Measurements from ENCODE around the gene BPTF. TPM values are rescaled to one million over a fixed set of nuclear protein-coding genes. Genes with fewer than 3 reads are reported as not detected.
A peak's percentile ranks its signal among the peaks of the same experiment; 100 is the strongest.

Gene BPTF
- total and polyA plus RNA-seq, 2 of the 13 experiments (the other 11 are each of a cell fraction or from before 2014, with no cell fraction given), result 43.5 to 66.1 TPM

DNA sequence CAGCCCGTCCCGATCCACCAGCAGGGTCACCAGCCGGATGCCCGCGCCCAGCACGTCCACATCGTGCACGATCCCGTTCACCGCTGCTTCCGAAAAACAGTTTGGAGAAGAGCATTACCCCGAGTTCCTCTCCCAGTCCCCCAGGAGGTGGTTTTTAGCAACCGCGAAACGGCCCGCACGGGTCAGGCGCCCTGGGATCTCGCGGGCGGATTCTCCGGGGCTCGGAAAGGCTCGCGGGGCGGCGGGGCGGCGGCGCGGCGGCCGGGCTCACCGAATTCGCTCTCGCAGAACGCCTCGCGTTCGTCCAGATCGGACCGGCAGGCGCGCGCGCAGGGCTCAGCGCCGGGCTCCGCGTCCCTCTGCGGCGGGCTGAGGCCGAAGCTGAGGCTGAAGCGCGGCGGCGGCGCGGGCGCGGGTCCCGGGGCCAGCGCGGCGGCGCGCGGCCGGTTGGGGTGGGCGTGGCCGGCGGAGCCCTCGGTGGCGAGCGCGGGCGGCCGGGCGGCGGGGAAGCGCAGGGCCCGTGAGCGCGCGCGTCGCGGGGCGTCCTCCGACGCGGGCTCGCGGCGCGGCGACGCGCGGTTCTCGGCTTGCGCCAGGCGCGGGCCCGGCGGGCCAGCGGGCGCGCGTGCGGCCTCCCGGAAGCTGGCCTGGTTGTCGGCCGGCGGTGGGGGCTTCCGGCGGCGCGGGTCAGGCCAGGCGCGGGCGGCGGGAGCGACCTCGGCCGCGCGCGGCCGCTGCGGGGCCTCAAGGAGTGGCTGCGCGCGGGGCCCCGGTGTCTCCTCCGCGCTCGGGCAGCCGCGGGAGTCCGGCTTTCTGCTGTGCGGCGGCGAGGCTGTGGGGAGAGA is 168.1 kb downstream of the BPTF start (continued):
- TF ChIP-seq, protein P1, sequence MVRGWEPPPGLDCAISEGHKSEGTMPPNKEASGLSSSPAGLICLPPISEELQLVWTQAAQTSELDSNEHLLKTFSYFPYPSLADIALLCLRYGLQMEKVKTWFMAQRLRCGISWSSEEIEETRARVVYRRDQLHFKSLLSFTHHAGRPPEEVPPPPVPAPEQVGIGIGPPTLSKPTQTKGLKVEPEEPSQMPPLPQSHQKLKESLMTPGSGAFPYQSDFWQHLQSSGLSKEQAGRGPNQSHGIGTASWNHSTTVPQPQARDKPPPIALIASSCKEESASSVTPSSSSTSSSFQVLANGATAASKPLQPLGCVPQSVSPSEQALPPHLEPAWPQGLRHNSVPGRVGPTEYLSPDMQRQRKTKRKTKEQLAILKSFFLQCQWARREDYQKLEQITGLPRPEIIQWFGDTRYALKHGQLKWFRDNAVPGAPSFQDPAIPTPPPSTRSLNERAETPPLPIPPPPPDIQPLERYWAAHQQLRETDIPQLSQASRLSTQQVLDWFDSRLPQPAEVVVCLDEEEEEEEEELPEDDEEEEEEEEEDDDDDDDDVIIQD (CRISPR knock-in tag; IDR thresholded peaks at IDR 0.05; ENCODE audit: low read depth), result no peak
- TF ChIP-seq MTA1 (CRISPR knock-in tag; IDR thresholded peaks at IDR 0.05; ENCODE audit: borderline replicate concordance) (no peak; the same call in 1 of the 2 replicates), NR3C1 (CRISPR knock-in tag; IDR thresholded peaks at IDR 0.05) (0 out of 2 replicates have a peak, but pooled peaks have one; percentile 79), RNF2 (conservative IDR thresholded peaks at IDR 0.05; ENCODE audit: low read depth) (peak; percentile 97), ZNF335 (CRISPR knock-in tag; IDR thresholded peaks at IDR 0.05) (no peak), ERF (CRISPR knock-in tag; IDR thresholded peaks at IDR 0.05) (no peak), GZF1 (CRISPR knock-in tag; IDR thresholded peaks at IDR 0.05) (no peak), RBAK (CRISPR knock-in tag; IDR thresholded peaks at IDR 0.05) (no peak), ZMYM4 (CRISPR knock-in tag; IDR thresholded peaks at IDR 0.05) (peak; percentile 27; the same call in 1 of the 2 replicates), TCF7 (IDR thresholded peaks at IDR 0.05; ENCODE audit: low read depth) (no peak), ISX (CRISPR knock-in tag; conservative IDR thresholded peaks at IDR 0.05) (no peak), ONECUT2 (CRISPR knock-in tag; IDR thresholded peaks at IDR 0.05) (no peak), NCOA5 (CRISPR knock-in tag; IDR thresholded peaks at IDR 0.05) (no peak)
- TF ChIP-seq, protein P2, sequence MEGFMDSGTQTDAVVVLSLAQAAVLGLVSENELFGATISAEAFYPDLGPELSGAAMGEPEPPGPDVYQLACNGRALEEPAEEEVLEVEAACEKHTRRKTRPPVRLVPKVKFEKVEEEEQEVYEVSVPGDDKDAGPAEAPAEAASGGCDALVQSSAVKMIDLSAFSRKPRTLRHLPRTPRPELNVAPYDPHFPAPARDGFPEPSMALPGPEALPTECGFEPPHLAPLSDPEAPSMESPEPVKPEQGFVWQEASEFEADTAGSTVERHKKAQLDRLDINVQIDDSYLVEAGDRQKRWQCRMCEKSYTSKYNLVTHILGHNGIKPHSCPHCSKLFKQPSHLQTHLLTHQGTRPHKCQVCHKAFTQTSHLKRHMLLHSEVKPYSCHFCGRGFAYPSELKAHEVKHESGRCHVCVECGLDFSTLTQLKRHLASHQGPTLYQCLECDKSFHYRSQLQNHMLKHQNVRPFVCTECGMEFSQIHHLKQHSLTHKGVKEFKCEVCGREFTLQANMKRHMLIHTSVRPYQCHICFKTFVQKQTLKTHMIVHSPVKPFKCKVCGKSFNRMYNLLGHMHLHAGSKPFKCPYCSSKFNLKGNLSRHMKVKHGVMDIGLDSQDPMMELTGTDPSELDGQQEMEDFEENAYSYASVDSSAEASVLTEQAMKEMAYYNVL (CRISPR knock-in tag; IDR thresholded peaks at IDR 0.05; ENCODE audit: borderline replicate concordance), result 0 out of 2 replicates have a peak, but pooled peaks have one; percentile 31
- TF ChIP-seq, protein P3, sequence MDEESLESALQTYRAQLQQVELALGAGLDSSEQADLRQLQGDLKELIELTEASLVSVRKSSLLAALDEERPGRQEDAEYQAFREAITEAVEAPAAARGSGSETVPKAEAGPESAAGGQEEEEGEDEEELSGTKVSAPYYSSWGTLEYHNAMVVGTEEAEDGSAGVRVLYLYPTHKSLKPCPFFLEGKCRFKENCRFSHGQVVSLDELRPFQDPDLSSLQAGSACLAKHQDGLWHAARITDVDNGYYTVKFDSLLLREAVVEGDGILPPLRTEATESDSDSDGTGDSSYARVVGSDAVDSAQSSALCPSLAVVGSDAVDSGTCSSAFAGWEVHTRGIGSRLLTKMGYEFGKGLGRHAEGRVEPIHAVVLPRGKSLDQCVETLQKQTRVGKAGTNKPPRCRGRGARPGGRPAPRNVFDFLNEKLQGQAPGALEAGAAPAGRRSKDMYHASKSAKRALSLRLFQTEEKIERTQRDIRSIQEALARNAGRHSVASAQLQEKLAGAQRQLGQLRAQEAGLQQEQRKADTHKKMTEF (CRISPR knock-in tag; IDR thresholded peaks at IDR 0.05), result peak; percentile 72; the same call in 1 of the 2 replicates
- TF ChIP-seq, protein P4, sequence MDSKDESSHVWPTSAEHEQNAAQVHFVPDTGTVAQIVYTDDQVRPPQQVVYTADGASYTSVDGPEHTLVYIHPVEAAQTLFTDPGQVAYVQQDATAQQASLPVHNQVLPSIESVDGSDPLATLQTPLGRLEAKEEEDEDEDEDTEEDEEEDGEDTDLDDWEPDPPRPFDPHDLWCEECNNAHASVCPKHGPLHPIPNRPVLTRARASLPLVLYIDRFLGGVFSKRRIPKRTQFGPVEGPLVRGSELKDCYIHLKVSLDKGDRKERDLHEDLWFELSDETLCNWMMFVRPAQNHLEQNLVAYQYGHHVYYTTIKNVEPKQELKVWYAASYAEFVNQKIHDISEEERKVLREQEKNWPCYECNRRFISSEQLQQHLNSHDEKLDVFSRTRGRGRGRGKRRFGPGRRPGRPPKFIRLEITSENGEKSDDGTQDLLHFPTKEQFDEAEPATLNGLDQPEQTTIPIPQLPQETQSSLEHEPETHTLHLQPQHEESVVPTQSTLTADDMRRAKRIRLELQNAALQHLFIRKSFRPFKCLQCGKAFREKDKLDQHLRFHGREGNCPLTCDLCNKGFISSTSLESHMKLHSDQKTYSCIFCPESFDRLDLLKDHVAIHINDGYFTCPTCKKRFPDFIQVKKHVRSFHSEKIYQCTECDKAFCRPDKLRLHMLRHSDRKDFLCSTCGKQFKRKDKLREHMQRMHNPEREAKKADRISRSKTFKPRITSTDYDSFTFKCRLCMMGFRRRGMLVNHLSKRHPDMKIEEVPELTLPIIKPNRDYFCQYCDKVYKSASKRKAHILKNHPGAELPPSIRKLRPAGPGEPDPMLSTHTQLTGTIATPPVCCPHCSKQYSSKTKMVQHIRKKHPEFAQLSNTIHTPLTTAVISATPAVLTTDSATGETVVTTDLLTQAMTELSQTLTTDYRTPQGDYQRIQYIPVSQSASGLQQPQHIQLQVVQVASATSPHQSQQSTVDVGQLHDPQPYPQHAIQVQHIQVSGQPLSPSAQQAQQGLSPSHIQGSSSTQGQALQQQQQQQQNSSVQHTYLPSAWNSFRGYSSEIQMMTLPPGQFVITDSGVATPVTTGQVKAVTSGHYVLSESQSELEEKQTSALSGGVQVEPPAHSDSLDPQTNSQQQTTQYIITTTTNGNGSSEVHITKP (CRISPR knock-in tag; IDR thresholded peaks at IDR 0.05; ENCODE audit: low read depth), result no peak
- TF ChIP-seq, protein P5, sequence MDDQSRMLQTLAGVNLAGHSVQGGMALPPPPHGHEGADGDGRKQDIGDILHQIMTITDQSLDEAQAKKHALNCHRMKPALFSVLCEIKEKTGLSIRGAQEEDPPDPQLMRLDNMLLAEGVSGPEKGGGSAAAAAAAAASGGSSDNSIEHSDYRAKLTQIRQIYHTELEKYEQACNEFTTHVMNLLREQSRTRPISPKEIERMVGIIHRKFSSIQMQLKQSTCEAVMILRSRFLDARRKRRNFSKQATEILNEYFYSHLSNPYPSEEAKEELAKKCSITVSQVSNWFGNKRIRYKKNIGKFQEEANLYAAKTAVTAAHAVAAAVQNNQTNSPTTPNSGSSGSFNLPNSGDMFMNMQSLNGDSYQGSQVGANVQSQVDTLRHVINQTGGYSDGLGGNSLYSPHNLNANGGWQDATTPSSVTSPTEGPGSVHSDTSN (CRISPR knock-in tag; IDR thresholded peaks at IDR 0.05; ENCODE audit: borderline replicate concordance), result 0 out of 2 replicates have a peak, but pooled peaks have one; percentile 23
- TF ChIP-seq, protein P6, sequence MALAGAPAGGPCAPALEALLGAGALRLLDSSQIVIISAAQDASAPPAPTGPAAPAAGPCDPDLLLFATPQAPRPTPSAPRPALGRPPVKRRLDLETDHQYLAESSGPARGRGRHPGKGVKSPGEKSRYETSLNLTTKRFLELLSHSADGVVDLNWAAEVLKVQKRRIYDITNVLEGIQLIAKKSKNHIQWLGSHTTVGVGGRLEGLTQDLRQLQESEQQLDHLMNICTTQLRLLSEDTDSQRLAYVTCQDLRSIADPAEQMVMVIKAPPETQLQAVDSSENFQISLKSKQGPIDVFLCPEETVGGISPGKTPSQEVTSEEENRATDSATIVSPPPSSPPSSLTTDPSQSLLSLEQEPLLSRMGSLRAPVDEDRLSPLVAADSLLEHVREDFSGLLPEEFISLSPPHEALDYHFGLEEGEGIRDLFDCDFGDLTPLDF (CRISPR knock-in tag; IDR thresholded peaks at IDR 0.05), result no peak

Measured in HepG2 (cell line).